GM12878 (cell line): ENCODE measurements around the gene PKD1. TPM values are rescaled to one million over a fixed set of nuclear protein-coding genes. Genes with fewer than 3 reads are reported as not detected.
A peak's percentile ranks its signal among the peaks of the same experiment; 100 is the strongest.

Source experiments
- ATAC-seq: fragments of 200-7000 bp; cut with Tn5 transposase; 3 replicates; pipeline ENCODE4 v1.9.1; 2020; ENCODE audit warnings: mild to moderate bottlenecking, moderate library complexity
- BruUV-seq: library from RNA; stranded (reverse); fragments of 400-500 nt; replicated peaks from 2 replicates; lab custom pipeline; 2021; lab: Mats Ljungman, UMichigan
- CTCF ChIA-PET: fragments of 300-600 bp; sonication (Branson Sonifier 250); formaldehyde crosslinking; extraction: SDS; loops from one replicate; lab custom pipeline; 2021; ENCODE audit warnings: inconsistent platforms; lab: Yijun Ruan, JAX
- POLR2A ChIA-PET: fragments of 350-600 bp; formaldehyde crosslinking; extraction: SDS; loops from one replicate; lab custom pipeline; 2021; ENCODE audit warnings: inconsistent platforms; lab: Charles Lee
- RAD21 ChIA-PET: fragments of 300-600 bp; sonication (Branson Sonifier 250); formaldehyde crosslinking; loops from one replicate; lab custom pipeline; 2023; ENCODE audit warnings: antibody characterized with exemption; ENCODE audit not compliant: unreplicated experiment; lab: Charles Lee
- SMC1A ChIA-PET: fragments of 300-600 bp; sonication (Branson Sonifier 250); formaldehyde crosslinking; loops from one replicate; lab custom pipeline; 2023; ENCODE audit not compliant: unreplicated experiment, uncharacterized antibody; lab: Charles Lee
- DNase-seq: peaks from one replicate; pipeline ENCODE4 v3.0.0-alpha.2; 2011; ENCODE audit warnings: low read depth, low spot score
- FAIRE-seq: peaks from 3 replicates; lab custom pipeline; 2011; peaks lifted over from hg19 to GRCh38; lab: Jason Lieb, UNC
- H2AFZ ChIP-seq: 2 replicates; pipeline ENCODE4 v1.6.0; 2011; ENCODE audit warnings: low read depth, low read length, control low read depth; ENCODE audit not compliant: control insufficient read depth
- H3K27ac ChIP-seq: 2 replicates; pipeline ENCODE4 v1.5.1; 2011; ENCODE audit warnings: control low read depth; ENCODE audit not compliant: control insufficient read depth, insufficient read depth
- H3K27me3 ChIP-seq, 2 experiments: replicated peaks in 1 of 2; 2 replicates each; pipeline versions ENCODE4 v1.6.0 to v1.6.1; 2011; ENCODE audit warnings: low read length in 1 of 2; ENCODE audit not compliant: control insufficient read depth in 2 of 2, insufficient read depth in 2 of 2
- H3K36me3 ChIP-seq, 2 experiments: 2 replicates each; pipeline ENCODE4 v1.5.1; 2011; ENCODE audit warnings: low read length in 1 of 2; ENCODE audit not compliant: control insufficient read depth in 2 of 2, insufficient read depth in 2 of 2
- H3K4me1 ChIP-seq: 2 replicates; pipeline ENCODE4 v1.6.1; 2011; ENCODE audit warnings: mild to moderate bottlenecking, low read length, moderate library complexity, mixed read lengths; ENCODE audit not compliant: control insufficient read depth, insufficient read depth
- H3K4me2 ChIP-seq: 2 replicates; pipeline ENCODE4 v1.6.0; 2011; ENCODE audit warnings: control low read depth; ENCODE audit not compliant: control insufficient read depth, insufficient read depth
- H3K4me3 ChIP-seq: fragments of 200-600 bp; sonication (generic); 2 replicates; pipeline ENCODE4 v1.5.1; 2016
- H3K79me2 ChIP-seq: 2 replicates; pipeline ENCODE4 v1.6.0; 2011; ENCODE audit warnings: low read length; ENCODE audit not compliant: control insufficient read depth, insufficient read depth
- H3K9ac ChIP-seq: 2 replicates; pipeline ENCODE4 v1.8.0; 2011; ENCODE audit warnings: low read length, control low read depth, mixed read lengths; ENCODE audit not compliant: control insufficient read depth, insufficient read depth
- H3K9me3 ChIP-seq: replicated peaks from 3 replicates; pipeline ENCODE4 v1.5.1; 2011; ENCODE audit warnings: mild to moderate bottlenecking, low read length; ENCODE audit not compliant: control insufficient read depth, insufficient read depth
- H4K20me1 ChIP-seq: 2 replicates; pipeline ENCODE4 v1.6.0; 2011; ENCODE audit not compliant: control insufficient read depth, insufficient read depth
- RELA ChIP-seq: fragments of 450-650 bp; IDR thresholded peaks from 2 replicates; pipeline ENCODE4 v1.8.0; 2014; ENCODE audit warnings: borderline replicate concordance; ENCODE audit not compliant: partially characterized antibody
- WGBS: methylation state at CpG from one replicate; pipeline ENCODE4 v1.1.6; 2016; ENCODE audit warnings: low lambda C conversion rate; ENCODE audit not compliant: insufficient replicate concordance, insufficient coverage; ENCODE audit errors: missing lambda C conversion rate; 5-methylcytosine and 5-hydroxymethylcytosine counted together
- in situ Hi-C: fragments of 300-500 bp; cut with MboI; formaldehyde crosslinking; loops from 9 replicates; pipeline ENCODE4 v1.14.3; 2018; ENCODE audit warnings: mixed read lengths
- intact Hi-C: fragments of 100-400 bp; cut with micrococcal nuclease; formaldehyde crosslinking; loops from one replicate; pipeline ENCODE4 v1.14.2; 2022; ENCODE audit not compliant: unreplicated experiment
- polyA plus RNA-seq, 11 experiments: library from polyadenylated mRNA; depleted of rRNA in 4 of 11; unstranded in 6 of 11; stranded (reverse) in 5 of 11; fragments of >200 nt; fragmentation: Nextera tagmentation in 4 of 11; fragmentation: Illumina TruSeq in 1 of 11; extraction: Ambion mirVana in 4 of 11; extraction: Trizol in 1 of 11; gene quantifications; 1 replicate in 1 of 11; 2 replicates in 10 of 11; pipeline versions ENCODE4 v1.2.1 to v1.2.3, GENCODE V29; 2011 to 2016; ENCODE audit warnings: inconsistent platforms in 2 of 11, missing spikeins in 2 of 11, low read depth in 1 of 11
- total RNA-seq, 4 experiments: library from RNA; depleted of rRNA in 3 of 4; stranded (reverse); fragments of >200 nt in 3 of 4; fragmentation: Illumina TruSeq in 1 of 4; extraction: Trizol in 1 of 4; gene quantifications; 2 replicates each; pipeline versions ENCODE4 v1.2.1 to v1.2.3, GENCODE V29; 2013 to 2021
- TF ChIP-seq, protein P1 (sequence below): fragments of 450-650 bp; formaldehyde crosslinking; IDR thresholded peaks from 2 replicates; pipeline ENCODE4 v1.4.0; 2022; ENCODE audit warnings: mild to moderate bottlenecking, moderate library complexity

PKD1 gene
- total and polyA plus RNA-seq, 10 of the 15 experiments (the other 5 are each of a cell fraction or from before 2014, with no cell fraction given): 0.11 to 62.0 (median 6.1) TPM

DNA sequence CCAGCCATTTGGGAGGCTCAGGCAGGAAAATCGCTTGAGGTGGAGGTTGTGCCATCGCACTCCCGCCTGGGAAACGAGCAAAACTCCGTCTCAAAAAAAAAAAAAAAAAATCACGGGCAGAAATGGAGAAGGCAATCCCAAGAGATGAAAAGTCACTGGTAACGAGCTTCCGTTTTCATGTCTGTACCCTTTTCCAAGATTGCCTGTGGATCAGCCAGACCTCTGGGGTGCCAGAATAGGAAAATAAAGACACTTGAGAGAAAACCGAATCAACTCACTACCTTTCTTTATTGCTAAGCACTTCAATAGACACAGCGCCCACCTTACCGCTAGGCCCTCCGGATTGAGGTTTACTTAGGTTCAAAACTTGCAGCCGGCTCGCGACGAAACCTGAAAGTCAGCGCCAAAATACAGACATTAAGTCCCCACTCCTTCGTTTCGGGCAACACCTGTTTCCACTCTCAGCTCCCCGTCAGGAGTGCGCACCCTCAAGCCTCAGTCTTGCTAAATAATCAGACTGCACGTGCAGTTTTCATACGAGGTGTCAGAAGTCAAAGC lies 18.9 kb upstream of the PKD1 start:
- H2AFZ ChIP-seq: no peak overlapping the region
- peak; percentile 27 for FAIRE-seq
- no peaks in the 10 kb centered on the region for H3K9me3 ChIP-seq
- intact Hi-C loops: loop anchor here (5.0 kb wide), 2 partner anchors 108 to 147 kb away; partner anchors contain the start of gene ZNF598
- H3K27me3 ChIP-seq: no peaks in the 10 kb centered on the region
- 1% methylated on average over 21 of the region's 23 CpGs for WGBS
- ATAC-seq: no peak
- peaks cover 44% of the 10 kb centered on the region for H3K4me1 ChIP-seq
- peaks cover 9% of the 10 kb centered on the region; the same call in 1 of the 2 replicates for H4K20me1 ChIP-seq
- H3K4me2 ChIP-seq: peak overlapping the region; percentile 75
- H3K4me3 ChIP-seq: peak overlapping the region; percentile 98
- SMC1A ChIA-PET: interaction anchor here (0.6 to 1.8 kb wide), 9 partner anchors 9 to 151 kb away, joined by 3 to 6 read pairs (median 4); partner anchors contain the start of genes ECI1, PGP and PKD1
- H3K36me3 ChIP-seq: peaks cover 0 to 20% of the 10 kb centered on the region in 2 experiments; a peak in 2 of 4 replicates
- CTCF ChIA-PET: interaction anchor here (0.7 to 2.4 kb wide), 10 partner anchors 14 to 347 kb away, joined by 3 to 24 read pairs (median 4); partner anchors contain the start of genes ECI1, NOXO1 and PKD1
- peak overlapping the region; percentile 94 for H3K27ac ChIP-seq
- RAD21 ChIA-PET: interaction anchor here (1.0 to 2.3 kb wide), 9 partner anchors 14 to 211 kb away, joined by 3 to 14 read pairs (median 4); partner anchors contain the start of genes ECI1, MSRB1, NTHL1 and PGP
- peaks cover 68% of the 10 kb centered on the region for H3K79me2 ChIP-seq
- POLR2A ChIA-PET: interaction anchor here (0.6 to 2.4 kb wide), 16 partner anchors 14 to 1902 kb away, joined by 3 to 16 read pairs (median 6); partner anchors contain the start of genes ATP6V0C, ECI1, JPT2 and NTHL1
- DNase-seq: no peak
- TF ChIP-seq RELA: no peak
- TF ChIP-seq, protein P1, sequence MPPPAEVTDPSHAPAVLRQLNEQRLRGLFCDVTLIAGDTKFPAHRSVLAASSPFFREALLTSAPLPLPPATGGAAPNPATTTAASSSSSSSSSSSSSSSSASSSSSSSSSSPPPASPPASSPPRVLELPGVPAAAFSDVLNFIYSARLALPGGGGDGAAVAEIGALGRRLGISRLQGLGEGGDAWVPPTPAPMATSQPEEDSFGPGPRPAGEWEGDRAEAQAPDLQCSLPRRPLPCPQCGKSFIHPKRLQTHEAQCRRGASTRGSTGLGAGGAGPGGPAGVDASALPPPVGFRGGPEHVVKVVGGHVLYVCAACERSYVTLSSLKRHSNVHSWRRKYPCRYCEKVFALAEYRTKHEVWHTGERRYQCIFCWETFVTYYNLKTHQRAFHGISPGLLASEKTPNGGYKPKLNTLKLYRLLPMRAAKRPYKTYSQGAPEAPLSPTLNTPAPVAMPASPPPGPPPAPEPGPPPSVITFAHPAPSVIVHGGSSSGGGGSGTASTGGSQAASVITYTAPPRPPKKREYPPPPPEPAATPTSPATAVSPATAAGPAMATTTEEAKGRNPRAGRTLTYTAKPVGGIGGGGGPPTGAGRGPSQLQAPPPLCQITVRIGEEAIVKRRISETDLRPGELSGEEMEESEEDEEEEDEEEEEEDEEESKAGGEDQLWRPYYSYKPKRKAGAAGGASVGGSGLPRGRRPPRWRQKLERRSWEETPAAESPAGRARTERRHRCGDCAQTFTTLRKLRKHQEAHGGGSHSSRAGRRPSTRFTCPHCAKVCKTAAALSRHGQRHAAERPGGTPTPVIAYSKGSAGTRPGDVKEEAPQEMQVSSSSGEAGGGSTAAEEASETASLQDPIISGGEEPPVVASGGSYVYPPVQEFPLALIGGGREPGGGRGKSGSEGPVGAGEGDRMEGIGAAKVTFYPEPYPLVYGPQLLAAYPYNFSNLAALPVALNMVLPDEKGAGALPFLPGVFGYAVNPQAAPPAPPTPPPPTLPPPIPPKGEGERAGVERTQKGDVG: peak; percentile 52; the same call in 1 of the 2 replicates
- H3K9ac ChIP-seq: peak overlapping the region; percentile 100
- in situ Hi-C loops: no loop called here
- TSS peak; percentile 95 for BruUV-seq
